ENCODE data around the gene NXPH4.

NXPH4 gene

DNA sequence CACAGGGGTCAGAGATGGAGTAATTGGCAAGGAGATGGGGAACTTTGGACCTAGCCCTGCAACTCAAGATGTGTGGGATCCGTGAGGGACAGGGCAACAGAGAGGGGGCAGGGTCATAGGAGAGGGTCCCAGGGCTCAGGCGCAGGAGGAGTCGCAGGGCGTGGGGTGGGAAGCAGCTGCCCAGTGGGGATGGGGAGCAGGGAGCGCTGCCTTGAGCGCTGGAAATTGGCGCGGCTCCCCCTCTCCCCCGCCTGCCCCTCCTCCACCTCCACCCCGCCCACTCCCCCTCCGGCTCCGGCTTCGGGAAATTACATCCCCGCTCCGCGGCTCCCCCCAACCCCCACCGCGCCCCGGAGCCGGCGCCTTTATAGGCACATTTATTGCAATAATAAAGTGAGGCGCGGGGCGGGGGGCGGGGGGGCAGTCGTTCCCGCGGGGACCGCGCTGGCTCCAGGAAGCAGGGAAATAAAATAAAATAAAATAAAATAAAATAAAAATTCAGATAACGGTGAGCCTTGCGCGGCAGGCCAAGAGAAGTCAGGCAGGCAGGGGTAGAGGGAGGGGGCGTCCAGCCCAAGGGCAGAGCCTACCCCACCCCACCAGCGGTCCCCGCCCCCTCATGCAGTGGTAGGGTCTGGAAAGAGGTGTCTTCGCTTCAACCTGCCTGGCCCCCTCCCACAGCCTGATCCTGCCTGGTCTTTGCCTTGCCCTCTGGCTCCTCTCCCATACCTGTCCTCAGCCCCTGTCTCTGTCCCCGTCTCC is 3.6 kb downstream of the NXPH4 start:
- DNase-seq, result no peak

- DNase-seq, result no peak
Measured at GRCh38 chr12:57220770-57221168, 4.2 kb downstream of the NXPH4 start.

GRCh38 chr12:57221169-57221917 is 4.7 kb downstream of the NXPH4 start:
- no peak for DNase-seq

DNA sequence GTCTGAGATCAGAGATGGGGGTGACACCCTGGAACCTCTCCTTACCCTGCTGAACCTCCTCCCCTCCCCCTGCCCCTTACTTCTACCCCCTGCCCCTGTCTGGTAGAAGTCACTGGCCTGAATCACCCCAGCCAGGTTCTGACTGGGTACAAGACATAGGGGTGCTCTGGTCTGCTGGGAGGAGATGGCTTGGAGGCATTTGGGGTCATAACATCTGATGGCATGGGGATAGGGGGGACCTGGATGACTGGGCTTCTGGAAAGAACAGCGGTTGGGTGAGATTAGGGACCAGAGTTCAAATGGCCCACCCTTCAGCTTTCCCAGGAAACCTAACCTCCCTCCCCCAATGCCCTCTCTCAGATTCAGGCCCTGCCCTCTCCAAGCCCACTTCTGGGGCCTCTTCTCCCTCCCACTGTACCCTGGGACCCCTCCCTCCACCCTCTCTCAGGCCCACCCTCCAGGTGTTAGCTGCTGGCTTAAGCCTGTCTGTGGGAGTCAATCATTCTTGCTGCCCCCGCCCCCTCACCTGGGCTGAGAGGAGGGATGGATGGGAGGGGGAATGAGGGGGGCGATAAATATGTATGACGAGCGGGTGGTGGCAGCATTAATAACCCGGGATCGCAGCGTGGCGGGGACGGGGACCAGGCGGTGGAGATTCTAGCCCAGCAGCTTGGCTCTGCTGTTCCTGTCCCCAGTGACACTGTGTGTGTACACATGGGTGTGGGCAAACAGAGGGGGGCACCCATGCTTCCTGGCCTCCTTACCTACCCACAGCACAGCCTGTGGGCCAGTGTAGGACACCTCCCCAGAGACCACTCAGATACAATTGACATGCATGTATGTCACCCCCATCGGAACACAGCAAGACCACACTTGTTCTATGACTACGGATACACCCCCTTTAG is 5.9 kb downstream of the NXPH4 start:
- no peak for DNase-seq

DNA sequence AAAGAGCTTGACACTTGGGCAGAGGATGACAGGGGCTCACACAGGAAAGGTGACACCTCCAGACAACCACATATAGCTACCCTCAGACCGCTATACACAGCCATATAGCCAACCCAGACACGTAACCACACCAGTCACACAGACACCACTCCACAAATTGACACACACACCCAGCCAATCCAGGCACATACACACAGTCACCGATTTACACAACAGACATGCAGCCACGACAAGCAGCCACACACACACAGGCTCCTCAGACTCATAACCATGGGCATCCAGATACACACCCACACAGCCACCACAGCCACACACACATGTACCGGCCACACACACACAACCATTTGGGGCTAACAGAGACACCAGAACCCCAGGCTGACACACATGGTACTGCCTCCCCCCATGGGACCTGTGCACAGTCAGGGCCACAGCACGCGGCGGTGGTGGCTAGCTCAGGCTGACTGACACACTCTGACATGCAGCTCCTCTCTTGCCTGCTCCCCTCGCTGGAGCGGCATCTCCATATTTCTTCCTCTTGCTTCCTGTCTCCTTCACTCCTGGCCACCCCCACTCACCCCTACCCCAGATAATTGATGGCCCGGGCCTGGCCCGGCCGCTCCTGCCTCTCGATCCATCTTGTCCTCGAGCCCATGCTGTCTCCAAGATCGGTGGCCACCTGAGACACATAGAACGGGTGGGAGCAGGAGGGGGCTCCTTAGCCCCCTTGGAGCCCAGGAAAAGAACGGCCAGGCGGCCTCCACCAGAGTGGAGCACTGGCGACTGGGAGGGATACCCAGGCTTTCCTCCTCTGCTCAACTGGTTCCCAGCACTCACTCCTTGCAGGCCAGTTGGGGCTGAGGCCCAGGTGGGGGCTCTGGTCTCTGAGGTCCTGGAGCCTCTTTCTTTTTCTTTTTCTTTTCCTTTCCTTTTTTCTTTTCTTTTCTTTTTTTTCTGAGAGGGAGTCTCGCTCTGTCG is 6.9 kb downstream of the NXPH4 start:
- no peak for DNase-seq

DNA sequence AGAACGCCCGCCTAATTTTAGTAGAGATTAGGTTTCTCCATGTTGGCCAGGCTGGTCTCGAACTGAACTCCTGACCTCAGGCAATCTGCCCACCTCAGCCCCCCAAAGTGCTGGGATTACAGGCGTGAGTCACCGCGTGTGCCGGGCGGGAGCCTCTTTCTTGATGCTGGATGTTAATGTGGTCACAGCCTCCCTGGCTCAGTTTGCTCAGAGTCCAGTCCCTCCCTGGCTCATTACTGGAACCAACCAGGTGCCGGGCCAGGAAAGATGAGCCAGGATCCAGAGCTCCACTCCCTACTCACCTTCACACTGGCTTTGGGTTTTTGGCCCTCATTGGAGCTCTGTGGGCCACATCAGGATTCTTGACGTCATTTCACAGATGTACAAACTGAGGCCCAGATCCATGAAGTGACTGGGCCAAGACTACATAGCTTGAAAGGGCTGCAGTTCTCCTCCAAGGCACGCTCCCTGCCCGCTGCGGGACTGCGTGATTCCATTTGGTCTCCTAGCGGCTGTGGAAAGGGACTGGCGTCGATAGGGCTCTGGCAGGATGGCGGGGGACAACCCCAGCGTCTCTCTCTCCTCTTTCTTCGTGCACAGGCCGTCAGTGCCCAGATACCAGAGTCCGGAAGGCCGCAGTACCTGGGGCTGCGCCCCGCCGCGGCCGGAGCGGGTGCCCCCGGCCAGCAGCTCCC is 7.8 kb downstream of the NXPH4 start:
- no peak for DNase-seq

GRCh38 chr12:57224973-57225679 is 8.5 kb downstream of the NXPH4 start:
- no peak for DNase-seq

DNA sequence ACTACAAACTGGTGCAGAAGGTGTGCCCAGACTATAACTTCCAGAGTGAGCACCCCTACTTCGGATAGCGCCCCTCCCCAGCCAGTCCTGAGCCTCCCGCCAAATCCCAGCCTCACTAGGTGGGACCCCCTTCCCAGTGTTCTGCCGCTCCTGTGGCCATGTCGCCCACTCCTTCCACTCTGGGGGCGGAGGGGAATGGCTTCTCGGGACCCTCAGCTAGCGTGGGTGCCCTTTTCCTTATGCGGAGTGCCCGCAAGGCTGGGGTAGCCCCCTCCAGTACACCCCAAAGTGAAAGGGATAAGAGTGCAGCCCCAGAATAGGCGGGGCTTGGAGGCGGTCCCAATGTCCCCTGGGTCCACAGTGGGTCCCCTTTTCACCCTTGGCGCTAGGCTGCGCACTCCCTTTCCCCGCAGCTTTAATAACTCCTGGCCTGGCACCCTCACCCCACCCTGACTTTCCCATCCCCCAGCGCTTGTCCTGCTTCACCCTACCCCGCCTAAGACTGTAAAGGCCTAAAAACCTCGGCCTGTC is 9.2 kb downstream of the NXPH4 start:
- DNase-seq, result no peak

DNA sequence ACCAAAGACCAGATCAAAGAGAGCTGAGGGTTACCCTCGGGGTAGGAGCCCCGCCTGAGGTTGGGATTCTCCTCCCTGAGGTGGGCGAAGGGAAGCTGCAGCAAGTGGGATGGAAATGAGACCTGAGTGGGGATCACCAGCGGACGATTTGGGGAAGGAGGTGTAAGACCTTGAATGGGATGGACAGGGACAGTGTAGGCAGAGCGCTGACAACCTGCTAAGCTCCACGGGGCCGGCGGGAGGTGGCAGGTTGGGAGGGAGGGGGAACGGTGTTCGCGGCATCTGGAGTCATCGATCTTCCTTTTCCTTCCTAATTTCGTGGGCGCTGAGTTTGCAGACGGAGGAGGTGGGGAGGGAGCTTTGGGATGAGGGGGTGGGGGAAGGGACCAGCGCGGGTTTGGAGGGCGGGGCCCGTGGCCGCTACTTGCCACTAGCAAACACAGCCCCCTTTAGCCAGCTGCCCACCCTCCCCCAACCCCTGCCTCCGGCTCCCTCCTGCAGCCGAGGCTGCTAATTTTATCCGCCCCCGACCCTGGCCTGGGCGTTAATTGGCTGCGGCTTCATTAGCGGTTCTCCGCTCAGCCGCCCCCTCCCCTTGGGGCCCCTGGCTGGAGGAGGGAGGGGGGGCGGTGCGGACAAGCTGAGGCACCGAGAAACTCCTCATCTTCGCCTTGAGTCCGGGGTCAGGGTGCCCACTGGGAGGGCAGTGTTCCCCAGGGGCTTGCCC is 10.2 kb downstream of the NXPH4 start:
- DNase-seq, result no peak

DNA sequence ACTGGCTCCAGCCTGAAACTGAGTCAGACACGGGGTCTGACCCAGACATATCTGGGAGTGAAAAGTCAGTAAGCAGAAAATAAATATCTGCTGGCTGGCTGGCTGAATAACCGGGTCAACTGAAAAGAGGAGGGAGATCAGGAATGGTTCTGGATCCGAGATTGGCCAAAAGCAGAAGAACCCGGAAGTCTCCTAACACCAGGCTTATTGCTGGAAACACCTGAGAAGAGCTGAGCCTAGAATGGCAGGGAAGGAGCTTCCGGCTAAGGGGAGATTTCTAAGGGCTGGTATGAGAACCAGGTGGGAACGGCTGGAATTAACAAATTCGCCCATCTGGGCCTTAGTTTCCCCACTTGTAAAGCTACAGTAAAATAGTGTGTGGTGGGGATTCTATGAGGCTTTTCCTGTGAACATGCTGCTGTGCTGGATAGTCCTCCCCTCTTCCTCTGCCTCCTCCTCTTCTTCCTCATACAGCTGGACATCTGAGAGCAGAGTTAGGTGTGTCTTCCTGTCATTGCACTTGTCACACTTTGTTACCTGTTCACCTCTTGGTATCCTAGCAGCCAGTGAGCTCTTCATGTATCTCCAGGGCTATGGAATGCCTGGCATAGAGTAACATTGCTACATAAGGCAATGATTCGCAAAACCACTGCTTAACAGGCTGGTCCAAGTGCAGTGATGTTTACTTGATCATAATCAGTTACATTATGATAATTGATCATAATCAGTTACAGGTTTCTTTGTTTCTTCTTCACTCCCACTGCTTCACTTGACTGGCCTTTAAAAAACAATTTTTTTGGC is 10.9 kb downstream of the NXPH4 start:
- DNase-seq, result no peak

DNA sequence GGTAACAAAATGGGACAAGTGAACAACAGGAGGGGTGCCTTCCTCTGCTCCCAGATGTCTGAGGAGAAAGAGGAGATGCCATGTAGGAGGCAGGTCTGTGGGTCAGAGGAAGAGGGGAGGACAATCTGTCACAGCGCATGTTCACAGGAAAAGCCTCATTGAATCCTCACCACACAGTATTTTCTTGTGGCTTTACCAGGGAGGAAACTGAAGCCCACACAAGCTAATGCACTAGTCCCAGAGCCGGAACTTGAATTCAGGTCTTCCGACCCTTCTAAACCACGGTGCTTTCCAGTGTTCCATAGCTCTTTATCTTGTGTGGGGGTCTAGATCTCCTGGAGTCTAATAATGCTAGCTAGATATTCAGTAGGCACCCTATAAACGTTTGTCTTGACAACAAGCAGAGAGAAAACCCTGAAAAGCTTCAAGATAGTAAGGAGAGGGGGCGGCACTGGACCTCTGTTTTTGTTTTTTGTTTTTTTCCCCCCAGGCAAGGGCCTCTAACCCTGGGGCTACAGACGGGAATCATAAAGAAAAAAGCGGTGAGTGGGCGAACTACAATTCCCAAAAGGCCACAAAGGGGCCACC is 12.5 kb downstream of the NXPH4 start:
- DNase-seq, result no peak

GRCh38 chr12:57229634-57230380 is 13.2 kb downstream of the NXPH4 start, which contains the start of gene SHMT2:
Gene SHMT2, plus strand, starts transcription at chr12:57229711. Its CDS starts 68 bp downstream, at chr12:57229779.
- peak; percentile 88 for DNase-seq

GRCh38 chr12:57230381-57231155 is 14.0 kb downstream of the NXPH4 start:
- DNase-seq, result no peak

- DNase-seq, result no peak
Measured at GRCh38 chr12:57231276-57232021, 14.9 kb downstream of the NXPH4 start.

DNA sequence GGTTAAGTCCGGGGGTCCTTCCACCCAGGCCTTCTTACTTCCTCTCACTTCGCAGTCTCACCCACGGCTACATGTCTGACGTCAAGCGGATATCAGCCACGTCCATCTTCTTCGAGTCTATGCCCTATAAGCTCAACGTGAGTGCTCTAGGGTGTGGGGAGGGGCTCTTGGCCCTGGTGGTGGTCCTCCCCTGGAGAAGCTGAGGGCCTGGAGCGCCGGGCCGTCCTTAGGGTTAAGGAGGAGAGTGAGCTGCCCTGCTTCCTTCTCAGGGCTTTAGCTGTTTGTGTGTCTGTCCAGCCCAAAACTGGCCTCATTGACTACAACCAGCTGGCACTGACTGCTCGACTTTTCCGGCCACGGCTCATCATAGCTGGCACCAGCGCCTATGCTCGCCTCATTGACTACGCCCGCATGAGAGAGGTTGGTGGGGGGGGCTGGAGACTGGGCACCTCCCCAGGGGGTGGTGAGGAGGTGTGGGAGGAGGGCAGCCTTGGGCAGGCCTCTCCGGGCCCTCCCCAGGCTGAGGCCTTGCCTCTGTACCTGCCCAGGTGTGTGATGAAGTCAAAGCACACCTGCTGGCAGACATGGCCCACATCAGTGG is 15.7 kb downstream of the NXPH4 start:
- DNase-seq, result no peak

Data from SIG-M5 (cell line).